Suppressor macrophage (primary cell): Measurements from ENCODE around the gene NQO1.
"Not testable (repeated sequence)": the region's sequence is repeated elsewhere in the genome, so short reads cannot be mapped to it uniquely, and the experiment has no call there.

ENCODE experiments used
- DNase-seq, 4 experiments: peaks; one replicate each; pipeline ENCODE4 v3.0.0-alpha.2; 2020 to 2022
- total RNA-seq, 17 experiments: gene quantifications; one replicate each; lab custom pipeline; 2026; ENCODE audit warnings: mixed read lengths in 6 of 17, inconsistent platforms in 3 of 17; lab: John Stamatoyannopoulos, UW

Gene NQO1
- total RNA-seq = 51.7 to 117 (median 86.6) reads per million in 17 experiments

DNA sequence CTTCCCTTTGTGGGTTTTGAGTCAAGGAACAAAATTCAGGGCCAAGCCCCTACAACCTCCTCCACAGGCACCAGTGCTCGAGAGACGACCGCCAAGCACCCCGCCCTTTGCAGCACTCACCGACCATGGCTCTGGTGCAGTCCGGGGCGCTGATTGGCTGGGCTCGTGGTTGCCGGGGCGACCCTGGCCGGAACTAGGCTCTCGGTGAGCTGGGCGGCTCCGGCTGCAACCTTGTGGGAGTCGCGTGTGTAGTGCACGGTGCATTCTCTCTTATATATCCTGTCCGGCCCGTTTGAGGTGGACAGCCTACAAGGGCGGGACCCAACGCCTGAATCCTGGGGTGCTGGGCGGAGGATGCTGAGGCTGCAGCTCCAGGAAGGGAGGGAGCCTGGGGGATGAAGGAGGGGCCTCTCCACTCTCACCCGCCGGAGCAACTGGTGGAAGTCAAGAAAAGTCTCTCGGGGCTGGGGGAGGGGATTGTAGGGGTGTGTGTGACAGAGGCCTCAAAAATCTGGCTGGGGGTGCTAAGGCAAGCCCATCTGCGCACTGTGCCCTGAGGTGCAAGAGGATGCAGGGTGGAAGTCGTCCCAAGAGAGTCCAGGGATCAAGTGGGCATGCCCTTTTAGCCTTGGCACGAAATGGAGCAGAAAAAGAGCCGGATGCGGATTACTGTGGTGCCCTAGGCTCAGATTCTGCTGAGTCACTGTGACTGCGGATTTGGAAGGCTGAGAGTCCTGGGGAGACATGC is at the start of gene NQO1:
TSS of gene NQO1 (minus strand) at position 248 of the 748 bp plus-strand sequence. CDS start at position 127, 121 bp downstream.
- peak; percentile 94 to 96 (median 95) for DNase-seq

DNA sequence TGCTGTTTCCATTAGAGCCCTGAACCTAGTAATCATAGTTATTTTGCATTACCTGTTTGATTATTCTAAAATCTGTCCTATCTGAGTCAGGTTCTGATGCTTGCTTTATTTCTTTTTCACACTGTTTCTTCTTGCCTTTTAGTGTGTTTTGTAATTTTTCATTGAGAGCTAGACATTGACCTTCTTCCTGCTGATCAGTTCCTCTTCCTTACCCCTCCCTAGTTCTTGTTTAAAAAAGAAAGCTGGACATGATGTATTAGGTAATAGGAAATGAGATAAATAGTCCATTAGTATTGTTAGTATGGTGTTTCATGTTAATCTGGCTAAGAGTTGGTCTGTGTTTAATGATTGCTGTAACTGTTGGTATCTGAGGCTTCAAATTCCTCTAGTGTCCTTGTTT is 49.2 kb upstream of the NQO1 start:
- DNase-seq = peak in 3 of 4 experiments; percentile 17 to 51 (median 47)

DNA sequence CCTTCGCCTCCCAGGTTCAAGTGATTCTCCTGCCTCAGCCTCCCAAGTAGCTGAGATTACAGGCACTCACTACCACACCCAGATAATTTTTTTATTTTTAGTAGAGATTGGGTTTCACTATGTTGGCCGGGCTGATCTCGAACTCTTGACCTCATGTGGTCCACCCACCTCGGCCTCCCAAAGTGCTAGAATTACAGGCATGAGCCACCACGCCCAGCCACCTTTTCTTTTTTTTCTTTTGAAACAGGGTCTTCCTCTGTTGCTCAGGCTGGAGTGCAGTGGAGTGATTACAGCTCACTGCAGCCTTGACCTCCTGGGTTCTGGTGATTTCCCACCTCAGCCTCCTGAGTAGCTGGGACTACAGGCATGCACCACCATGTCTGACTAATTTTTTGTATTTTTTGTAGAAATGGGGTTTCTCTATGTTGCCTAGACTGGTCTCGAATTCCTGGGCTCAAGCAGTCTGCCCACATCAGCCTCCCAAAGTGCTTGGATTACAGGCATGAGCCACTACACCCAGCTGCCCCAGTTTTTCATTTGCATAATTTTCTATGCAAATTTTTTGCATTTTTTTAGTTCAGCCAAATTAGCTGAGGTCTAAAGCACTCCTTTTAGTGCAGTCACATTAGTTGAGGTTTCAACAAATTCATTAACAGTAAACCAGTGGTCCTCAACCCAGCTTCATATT is 47.0 kb upstream of the NQO1 start:
- no peak for DNase-seq

DNA sequence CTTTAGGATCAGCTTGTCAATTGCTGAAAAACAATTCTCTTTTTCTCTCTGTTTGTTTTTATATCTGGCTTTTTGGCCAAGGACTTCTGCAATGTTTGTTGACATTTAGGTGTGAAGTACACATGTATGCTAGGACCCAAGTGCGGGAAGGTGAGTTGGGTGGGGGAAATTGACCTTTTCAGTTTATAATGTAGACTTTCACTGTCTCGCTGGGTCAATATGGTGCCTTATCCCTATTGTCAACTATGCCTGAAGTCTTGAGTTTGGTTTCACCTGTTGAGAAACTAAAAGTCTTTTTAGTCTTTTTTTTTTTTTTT is 45.2 kb upstream of the NQO1 start:
- DNase-seq = no peak

DNA sequence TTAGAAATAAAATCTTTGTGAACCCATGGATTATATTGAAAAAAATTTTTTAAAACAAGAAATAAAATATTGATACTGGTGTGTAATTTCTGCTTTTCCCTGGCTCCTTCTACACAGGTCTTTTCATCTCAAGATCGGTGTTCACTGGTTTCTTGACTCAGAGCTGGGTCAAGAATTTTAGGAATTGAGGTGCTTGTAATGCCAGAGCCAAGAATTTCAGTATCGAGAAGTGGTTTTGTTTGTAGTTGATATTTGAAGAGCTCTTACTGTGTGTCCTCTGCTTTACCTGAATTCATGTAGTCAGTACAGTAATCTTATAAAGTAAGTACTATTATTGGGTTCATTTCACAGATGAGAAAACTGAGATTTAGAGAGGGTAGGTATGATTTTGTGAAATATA is 43.0 kb upstream of the NQO1 start:
- DNase-seq = no peak

DNA sequence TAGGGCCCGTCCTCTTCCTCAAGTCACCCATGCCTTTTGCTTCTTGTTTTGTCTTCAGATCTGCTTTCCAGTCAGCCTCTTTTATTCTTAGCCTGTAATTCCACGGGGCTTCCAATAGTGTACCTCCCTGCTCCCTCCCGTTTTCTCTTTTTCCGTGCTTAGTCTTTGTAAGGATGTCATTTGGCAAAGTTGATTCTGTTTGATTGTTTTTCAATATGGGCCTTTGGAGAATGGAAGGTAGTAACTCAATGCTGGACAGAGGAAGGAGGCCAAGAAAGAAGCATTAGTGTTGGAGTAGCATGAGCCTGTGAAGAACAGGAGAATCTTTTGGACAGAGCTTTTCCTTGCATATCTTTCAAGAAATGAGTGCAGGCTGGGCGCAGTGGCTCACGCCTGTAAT is 42.3 kb upstream of the NQO1 start:
- DNase-seq = no peak

DNA sequence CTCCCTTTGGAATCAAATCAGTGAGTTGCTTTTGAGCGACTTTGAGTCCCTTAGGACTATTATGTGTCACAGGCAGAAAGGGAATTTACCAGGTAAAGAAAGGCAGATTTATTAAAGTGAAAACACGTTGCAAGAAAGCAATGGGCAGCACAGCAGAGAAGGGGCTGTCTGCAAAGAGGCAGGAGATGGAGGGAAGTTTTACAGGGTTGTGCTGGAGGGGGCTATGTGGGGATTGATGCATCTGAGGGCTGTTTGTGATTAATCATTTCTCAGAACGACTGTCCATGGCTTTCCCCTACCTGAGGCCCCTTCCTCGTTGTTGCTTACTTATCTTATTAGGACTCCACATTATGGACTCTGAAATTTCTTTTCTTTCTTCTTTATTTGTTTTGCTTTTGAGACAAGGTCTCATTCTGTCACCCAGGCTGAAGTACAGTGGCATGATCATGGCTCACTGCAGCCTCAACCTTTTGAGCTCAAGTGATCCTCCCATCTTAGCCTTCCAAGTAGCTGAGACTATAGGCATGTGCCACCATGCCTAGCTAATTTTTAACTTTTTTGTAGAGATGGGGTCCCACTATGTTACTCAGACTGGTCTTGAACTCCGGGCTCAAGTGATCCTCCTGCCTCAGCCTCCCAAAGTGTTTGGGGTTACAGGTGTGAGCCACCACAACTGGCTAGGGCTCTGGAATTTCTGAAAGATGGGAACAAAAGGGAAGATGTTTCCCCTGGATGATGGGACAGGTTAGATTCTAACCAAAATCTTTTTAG is 41.3 kb upstream of the NQO1 start:
- DNase-seq = no peak

DNA sequence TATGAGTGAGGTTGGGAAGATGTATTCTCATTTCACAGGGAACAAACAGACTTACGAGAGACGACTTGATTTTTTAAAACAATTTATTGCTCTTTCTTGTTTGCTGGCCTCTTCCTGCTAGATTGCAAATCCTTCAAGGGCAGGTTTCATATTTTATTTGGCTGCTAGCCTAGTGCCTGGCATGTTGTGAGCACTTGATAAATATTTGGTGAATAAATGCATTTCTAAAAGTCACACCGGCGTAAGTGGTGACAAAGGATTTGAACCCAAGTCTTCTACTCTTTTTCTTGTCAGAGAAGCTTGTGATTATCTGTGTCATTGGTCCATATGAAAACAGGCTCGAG is 37.2 kb upstream of the NQO1 start:
- no peak for DNase-seq

DNA sequence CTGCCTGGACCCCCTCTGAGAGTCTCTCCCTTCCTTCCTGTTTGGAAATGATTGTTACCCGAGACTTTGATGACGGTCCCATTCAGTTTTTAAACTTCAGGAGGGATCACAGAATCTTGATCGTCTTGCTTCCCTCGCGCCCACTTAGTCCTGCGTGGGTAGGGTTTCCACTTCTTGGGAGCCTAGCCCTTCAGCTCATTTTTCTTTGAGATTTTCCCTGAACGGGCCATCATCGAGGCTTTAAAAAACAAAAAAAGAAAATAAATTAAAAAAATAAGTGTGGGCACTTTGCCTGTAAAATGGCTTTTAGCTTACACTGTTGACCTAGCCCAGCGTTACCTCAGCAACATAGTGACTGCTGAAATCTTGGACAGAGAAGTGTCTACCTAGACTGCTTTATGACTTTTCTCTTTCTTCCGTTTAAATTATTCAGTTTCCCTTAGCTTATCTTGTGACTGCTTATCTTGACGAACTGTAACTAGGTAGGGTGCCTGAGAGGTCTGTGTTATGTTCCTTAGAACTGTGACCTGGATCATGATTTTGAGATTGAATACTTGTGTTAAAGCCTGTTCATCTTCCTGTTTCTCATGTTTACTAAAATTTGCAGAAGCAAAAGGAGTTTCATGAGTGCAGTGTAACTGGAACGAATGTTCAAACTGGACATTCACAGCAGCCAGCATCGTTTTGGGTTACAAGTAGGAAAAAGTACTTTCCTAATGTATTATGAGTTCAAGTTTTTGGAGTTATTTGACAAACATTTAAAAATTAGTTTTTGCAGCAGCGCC is 36.6 kb upstream of the NQO1 start:
- DNase-seq = peak; percentile 40 to 70 (median 66)

DNA sequence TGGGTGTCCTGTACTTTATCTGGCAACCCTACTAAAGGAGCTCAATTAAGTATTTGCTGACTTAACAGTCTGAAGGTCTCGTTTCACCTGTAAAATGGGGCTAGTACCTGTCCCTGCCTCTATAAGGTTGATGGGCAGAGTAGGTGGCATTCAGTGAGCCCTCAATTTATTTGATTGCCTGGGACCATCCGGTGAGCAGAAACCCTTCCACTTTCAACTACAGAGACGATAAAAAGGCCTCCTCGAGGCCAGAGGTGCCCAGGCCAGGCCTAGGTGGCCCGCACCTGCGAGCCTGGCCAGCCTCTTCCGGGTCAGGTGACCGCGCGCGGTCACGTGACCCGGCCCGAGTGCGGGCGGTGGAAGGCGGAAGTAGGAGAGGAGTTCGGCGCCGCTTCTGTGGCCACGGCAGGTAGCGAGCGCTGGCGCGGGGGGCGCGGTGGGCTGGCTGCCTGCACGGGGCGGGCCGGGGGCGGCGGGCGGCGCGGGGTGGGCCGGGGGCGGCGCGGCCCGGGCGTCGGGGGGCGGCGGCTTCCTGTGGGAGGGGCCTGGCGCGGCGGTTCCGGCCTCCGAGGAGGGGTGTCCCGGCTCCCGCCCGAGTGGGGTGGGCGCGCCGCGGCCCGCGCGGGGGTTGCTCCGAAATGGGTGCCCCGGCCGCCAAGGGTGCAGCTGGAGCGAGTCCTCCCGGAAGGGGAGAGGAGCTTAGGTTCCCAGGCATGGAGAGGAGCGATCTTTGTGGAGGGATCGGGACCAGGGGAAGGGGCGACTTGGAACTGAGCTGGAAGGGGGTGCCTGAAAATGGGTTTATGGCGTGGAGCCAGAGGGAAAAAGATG is 35.8 kb upstream of the NQO1 start, which contains the start of gene WWP2:
TSS of gene WWP2 (plus strand) at position 350 of the 831 bp plus-strand sequence. CDS start 24,679 bp downstream, outside the sequence.
- DNase-seq = peak; percentile 84 to 93 (median 88)

DNA sequence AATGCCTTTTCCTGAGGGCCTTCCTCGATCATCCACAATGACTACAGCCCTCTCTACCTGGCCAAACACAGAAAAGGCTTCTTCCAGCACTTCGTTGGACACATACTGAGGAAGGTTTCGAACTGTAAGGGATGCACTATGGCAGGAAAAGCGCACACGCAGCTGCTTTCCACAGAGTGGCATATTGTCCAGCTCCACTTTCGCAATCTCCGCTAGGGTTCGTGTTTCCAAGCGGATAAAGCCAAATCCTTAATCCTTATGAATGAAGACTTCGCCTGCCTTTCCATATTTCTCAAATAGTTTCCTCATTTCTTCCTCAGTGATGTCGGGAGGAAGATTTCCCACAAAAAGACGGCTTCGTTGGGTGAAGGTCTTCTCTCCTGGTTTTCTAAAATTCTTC is 31.0 kb upstream of the NQO1 start:
- DNase-seq = not testable (repeated sequence)

DNA sequence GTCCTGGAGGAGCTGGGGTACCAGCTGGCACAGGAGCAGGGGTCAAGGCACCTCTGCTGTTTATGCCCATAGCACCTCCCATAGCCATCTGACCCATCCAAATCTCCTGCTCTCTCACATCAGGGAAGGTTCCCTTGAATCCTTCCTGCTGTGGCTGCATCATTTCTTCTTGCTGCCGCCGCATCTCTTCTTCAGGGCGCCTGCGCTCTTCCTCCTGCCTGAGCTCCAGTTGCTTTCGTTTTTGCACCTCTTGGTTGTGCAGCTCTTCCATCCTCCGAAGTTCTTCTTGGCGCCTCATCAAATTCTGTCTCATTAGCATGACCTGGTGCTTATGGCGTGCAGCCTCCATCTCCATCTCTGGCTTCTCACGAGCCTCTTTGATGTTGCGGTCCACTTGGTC is 30.3 kb upstream of the NQO1 start:
- DNase-seq = no peak

DNA sequence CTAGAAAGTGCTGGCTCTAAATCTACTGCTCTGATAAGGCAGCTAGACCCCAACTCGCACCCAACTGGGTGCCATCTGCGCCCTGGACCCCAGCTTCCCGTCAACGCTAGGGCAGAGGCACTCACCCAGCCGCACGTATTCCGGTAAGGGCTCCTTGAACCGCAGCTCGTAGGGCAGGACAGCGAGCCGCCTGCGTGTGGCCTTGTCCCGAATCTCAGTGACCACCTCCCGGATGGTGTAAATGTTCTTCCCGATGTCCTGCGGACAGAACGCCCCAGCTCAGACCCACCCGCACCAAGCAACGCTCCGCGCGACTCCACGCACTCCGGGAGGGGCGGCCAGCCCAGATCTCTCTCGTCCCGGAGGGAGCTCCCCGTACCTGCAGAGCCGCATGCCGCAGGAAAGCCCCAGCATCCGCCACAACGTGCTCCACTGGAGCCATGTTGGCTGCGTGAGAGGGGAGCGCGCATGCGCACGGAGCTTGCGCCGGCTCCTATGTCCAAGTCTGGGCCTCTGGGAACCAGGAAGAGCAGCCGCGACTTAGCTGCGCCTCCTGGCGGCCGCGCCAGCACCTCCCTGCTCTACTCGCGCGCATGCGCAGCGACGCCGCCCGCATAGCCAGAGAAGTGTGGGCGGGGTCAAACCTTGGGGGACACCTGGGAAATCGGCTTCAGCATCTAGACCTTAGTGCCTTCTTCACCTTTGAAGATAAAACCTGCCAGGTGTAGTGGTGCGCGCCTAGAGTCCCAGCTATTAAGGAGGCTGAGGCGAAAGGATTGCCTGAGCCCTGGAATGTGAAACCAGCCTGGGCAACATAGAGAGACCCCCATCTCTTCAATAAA is 28.3 kb upstream of the NQO1 start, which contains the start of gene NOB1:
TSS of gene NOB1 (minus strand) at position 458 of the 842 bp plus-strand sequence. CDS start at position 442, 16 bp downstream.
- peak; percentile 98 to 99 (median 99) for DNase-seq

DNA sequence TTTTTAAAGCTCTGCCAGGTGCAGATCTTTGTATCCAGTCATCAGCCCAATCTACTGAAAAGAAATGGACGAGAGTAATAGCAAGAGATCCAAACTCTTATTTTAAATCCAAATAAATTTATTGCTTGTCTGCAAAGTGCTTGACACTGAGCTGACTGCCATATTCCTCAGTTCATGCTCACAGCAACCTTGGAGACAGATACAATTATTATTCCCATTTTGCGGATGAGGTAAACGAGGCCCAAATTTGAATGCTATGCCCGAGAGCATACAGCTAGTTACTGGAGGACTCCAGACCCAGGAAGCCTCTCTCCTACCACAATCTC is 27.7 kb upstream of the NQO1 start:
- no peak for DNase-seq

DNA sequence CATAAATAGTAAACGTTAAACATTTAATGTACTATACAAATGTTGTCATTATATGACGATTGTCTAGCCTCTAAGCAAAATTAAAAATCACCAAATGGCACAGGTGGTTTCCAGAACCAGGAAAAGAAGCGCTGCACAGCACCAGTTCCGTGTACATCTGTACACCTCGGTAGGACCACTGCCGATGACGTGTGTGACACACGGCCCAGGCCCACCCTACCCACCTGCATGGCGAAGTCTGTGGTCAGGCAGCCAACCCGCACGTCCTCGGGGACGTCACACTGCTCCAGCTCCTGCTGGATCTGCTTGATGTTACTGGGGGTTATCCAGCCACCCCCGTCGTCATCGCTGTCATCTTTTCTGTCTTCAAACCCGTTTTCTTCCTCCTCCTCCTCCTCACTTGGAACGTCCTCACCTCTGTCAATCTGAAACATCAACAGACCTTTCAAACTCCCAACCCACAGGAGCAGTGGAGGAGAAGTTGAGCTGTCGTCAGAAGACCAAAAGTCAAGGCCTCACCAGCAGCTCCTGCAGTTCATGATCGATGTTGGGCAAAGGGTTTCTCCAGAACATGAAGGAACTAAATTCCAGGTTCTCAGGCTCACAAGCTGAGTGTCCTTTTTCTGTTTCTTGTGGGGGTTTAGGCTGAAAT is 22.5 kb upstream of the NQO1 start:
- DNase-seq = no peak

DNA sequence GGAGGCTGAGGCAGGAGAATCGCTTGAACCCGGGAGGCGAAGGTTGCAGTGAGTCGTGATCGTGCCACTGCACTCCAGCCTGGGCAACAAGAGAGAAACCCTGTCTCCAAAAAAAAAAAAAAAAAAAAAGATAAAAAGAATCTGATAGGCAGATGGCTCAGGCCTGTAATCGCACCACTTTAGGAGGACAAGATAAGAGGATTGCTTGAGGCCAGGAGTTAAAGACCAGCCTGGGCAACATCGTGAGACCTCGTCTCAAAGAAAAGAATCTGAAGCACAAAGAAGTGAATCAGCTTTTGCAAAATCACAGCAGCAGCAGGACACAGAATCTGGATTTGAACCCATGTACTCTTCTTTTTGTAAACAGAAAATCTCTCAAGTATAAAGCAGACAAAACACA is 20.8 kb upstream of the NQO1 start:
- DNase-seq = no peak

DNA sequence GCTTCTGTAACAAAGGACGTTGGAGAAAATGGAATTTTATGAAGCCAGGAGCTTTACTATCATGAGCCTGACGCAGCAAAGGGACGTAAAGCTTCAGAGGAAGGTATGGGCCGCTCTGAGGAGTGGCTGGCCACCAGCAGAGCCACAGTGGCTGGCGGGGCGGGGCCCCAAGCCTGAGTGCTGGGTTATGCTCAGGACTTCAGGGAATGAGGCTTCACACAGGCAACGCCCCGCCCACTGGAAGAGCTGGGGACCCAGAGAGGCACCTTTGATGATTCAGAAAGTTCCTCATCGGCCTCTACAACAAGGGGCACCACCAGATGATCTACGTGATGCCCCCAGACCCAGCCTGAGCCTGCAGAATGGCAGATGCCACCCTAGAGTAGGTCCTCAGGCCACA is 19.6 kb upstream of the NQO1 start:
- DNase-seq = no peak

DNA sequence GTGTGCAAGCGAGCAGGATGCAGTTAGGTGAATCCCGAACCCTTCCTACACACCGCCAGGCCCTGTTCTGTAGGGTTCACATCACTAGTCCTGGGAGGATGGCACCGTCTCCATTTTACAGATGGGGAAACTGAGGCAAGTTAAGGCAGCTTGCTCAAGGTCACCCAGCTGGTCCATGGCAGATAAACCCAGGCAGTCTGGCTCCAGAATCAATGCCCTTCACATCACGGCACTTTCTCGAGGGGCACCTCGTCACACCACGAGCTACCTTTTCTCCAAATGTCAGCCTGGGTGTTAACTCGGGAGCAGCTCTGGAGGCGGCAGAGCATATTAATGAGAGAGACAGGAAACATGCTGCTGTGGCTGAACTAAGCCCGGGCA is 18.9 kb upstream of the NQO1 start:
- DNase-seq = no peak

DNA sequence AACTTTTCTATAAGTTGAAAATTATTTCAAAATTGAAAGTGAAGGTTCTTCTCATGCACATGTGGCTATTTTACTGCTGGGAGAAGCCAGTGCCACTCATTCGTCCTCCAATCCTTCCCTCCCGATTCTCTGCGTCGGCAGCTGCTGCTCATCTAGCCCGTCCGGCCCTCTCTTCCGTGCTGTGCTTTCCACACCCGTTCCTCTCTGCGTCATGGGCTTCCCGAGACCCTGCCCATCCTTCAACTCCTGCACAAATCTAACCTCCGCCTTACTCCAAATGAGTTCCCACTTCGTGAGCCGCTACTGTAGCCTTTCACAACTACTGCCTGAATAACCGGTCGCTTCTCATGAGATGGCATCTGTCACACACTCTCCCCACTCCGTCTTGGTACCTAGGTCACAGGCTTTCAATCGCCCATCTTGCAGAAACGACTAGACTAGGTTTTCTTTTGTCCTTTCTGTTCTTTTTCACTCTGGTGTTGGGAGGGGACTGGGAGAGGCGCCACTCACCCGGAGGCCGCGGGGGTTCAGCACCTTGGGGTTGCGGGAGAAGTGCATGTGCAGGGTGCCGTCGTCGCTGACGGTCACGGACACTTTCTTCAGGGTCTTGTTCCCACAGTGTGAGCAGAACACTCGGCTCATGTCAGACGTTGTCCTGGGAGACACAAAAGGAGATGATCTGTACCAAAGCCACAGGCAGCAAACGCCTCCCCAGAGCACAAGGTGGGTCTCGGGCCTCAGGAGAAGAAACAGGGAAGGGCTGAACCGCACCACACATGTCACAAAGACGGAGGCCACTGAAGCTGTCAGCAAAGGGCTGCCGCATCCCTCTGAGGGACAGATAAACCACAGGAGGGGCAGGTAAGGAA is 18.2 kb upstream of the NQO1 start:
- DNase-seq = no peak
